Measurements from ENCODE around the gene SPIRE2. TPM values are rescaled to one million over a fixed set of nuclear protein-coding genes. Genes with fewer than 3 reads are reported as not detected.

Gene SPIRE2
- total and polyA plus RNA-seq, 9 of the 15 experiments (the other 6 are each of a cell fraction or from before 2014, with no cell fraction given) = 0.70 to 7.5 (median 4.6) TPM

- TF ChIP-seq SMAD3 (CRISPR knock-in tag; conservative IDR thresholded peaks at IDR 0.05) (no peak), TCFL5 (CRISPR knock-in tag; conservative IDR thresholded peaks at IDR 0.05) (no peak), MTA2 (IDR thresholded peaks at IDR 0.05; ENCODE audit: low read depth) (no peak), IRF2 (CRISPR knock-in tag; IDR thresholded peaks at IDR 0.05) (no peak), SNIP1 (IDR thresholded peaks at IDR 0.05; ENCODE audit: low read depth) (no peak), HNRNPLL (IDR thresholded peaks at IDR 0.05; ENCODE audit: low read depth, low read length, poor library complexity, severe bottlenecking) (peak; percentile 39), SIN3A (IDR thresholded peaks at IDR 0.05; ENCODE audit: borderline replicate concordance in 2 of 2, control insufficient read depth in 1 of 2, low read depth in 2 of 2, low read length in 2 of 2) (peak; percentile 10 to 43; a peak in 2 of 4 replicates), KLF1 (tag; IDR thresholded peaks at IDR 0.05) (peak; percentile 81), ERF (CRISPR knock-in tag; IDR thresholded peaks at IDR 0.05) (peak; percentile 91), ETS1 (conservative IDR thresholded peaks at IDR 0.05; ENCODE audit: control insufficient read depth, low read depth, low read length) (peak; percentile 51; the same call in 1 of the 2 replicates)
- TF ChIP-seq, protein P1, sequence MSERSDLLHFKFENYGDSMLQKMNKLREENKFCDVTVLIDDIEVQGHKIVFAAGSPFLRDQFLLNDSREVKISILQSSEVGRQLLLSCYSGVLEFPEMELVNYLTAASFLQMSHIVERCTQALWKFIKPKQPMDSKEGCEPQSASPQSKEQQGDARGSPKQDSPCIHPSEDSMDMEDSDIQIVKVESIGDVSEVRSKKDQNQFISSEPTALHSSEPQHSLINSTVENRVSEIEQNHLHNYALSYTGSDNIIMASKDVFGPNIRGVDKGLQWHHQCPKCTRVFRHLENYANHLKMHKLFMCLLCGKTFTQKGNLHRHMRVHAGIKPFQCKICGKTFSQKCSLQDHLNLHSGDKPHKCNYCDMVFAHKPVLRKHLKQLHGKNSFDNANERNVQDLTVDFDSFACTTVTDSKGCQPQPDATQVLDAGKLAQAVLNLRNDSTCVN (CRISPR knock-in tag; IDR thresholded peaks at IDR 0.05) = no peak
- TF ChIP-seq, protein P2, sequence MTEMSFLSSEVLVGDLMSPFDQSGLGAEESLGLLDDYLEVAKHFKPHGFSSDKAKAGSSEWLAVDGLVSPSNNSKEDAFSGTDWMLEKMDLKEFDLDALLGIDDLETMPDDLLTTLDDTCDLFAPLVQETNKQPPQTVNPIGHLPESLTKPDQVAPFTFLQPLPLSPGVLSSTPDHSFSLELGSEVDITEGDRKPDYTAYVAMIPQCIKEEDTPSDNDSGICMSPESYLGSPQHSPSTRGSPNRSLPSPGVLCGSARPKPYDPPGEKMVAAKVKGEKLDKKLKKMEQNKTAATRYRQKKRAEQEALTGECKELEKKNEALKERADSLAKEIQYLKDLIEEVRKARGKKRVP (CRISPR knock-in tag; IDR thresholded peaks at IDR 0.05) = 0 out of 2 replicates have a peak, but pooled peaks have one; percentile 6
Measured at GRCh38 chr16:89873109-89873971, 45.1 kb downstream of the SPIRE2 start, which contains the start of gene TCF25 (continued).

Measured in K562 (cell line).